EL (cell line): ENCODE measurements around the gene ANXA5.
A peak's percentile ranks its signal among the peaks of the same experiment; 100 is the strongest.
"Not testable (repeated sequence)": the region's sequence is repeated elsewhere in the genome, so short reads cannot be mapped to it uniquely, and the experiment has no call there.

ENCODE experiments used
- DNase-seq: peaks from one replicate; pipeline ENCODE4 v3.0.0-alpha.2; 2016

The ANXA5 gene

GRCh38 chr4:121676345-121677075 lies 20.3 kb downstream of the ANXA5 start:
- DNase-seq = no peak

- DNase-seq = no peak
These were observed 21.1 kb downstream of the ANXA5 start for GRCh38 chr4:121675715-121676114.

GRCh38 chr4:121674696-121675095 lies 22.1 kb downstream of the ANXA5 start:
- DNase-seq = no peak

- DNase-seq = no peak
These were observed 22.6 kb downstream of the ANXA5 start for GRCh38 chr4:121674191-121674590.

- DNase-seq = peak; percentile 50
These were observed 27.6 kb downstream of the ANXA5 start for GRCh38 chr4:121669163-121669550.

GRCh38 chr4:121668368-121669162 lies 28.2 kb downstream of the ANXA5 start:
- DNase-seq = peak; percentile 97

GRCh38 chr4:121666091-121666679 lies 30.6 kb downstream of the ANXA5 start:
- no peak for DNase-seq

- DNase-seq = no peak
These were observed 31.4 kb downstream of the ANXA5 start for GRCh38 chr4:121665371-121665770.

GRCh38 chr4:121662225-121662624 lies 34.6 kb downstream of the ANXA5 start:
- DNase-seq = no peak

- not testable (repeated sequence) for DNase-seq
These were observed 36.4 kb downstream of the ANXA5 start for GRCh38 chr4:121660175-121660933.

GRCh38 chr4:121658125-121658524 lies 38.7 kb downstream of the ANXA5 start:
- DNase-seq = no peak

- DNase-seq = peak; percentile 60
These were observed 40.5 kb downstream of the ANXA5 start for GRCh38 chr4:121656269-121656641.

GRCh38 chr4:121655320-121656268 lies 41.2 kb downstream of the ANXA5 start:
- no peak for DNase-seq

GRCh38 chr4:121654738-121655137 lies 42.0 kb downstream of the ANXA5 start:
- no peak for DNase-seq

- no peak for DNase-seq
These were observed 42.8 kb downstream of the ANXA5 start for GRCh38 chr4:121653986-121654385.

- DNase-seq = no peak
These were observed 43.6 kb downstream of the ANXA5 start for GRCh38 chr4:121653214-121653613.

GRCh38 chr4:121651597-121651996 lies 45.2 kb downstream of the ANXA5 start:
- no peak for DNase-seq

GRCh38 chr4:121650741-121651140 lies 46.0 kb downstream of the ANXA5 start:
- no peak for DNase-seq

- no peak for DNase-seq
These were observed 48.3 kb downstream of the ANXA5 start for GRCh38 chr4:121648516-121648915.

GRCh38 chr4:121642876-121643585 lies 53.7 kb downstream of the ANXA5 start:
- DNase-seq = no peak

- DNase-seq = no peak
These were observed 54.5 kb downstream of the ANXA5 start for GRCh38 chr4:121642292-121642691.
